GM21526 (cell line): Measurements from ENCODE around the gene TMEM98.
"Not testable (repeated sequence)": the region's sequence is repeated elsewhere in the genome, so short reads cannot be mapped to it uniquely, and the experiment has no call there.

Source experiments
- ATAC-seq: cut with Tn5 transposase; IDR thresholded peaks from one replicate; pipeline ENCODE4 v1.9.1; 2021; ENCODE audit warnings: moderate library complexity; ENCODE audit not compliant: unreplicated experiment, low FRiP score

TMEM98 gene

GRCh38 chr17:32971171-32971570 lies 43.2 kb downstream of the TMEM98 start:
- no peak for ATAC-seq

GRCh38 chr17:32976131-32976530 lies 48.2 kb downstream of the TMEM98 start:
- no peak for ATAC-seq

DNA sequence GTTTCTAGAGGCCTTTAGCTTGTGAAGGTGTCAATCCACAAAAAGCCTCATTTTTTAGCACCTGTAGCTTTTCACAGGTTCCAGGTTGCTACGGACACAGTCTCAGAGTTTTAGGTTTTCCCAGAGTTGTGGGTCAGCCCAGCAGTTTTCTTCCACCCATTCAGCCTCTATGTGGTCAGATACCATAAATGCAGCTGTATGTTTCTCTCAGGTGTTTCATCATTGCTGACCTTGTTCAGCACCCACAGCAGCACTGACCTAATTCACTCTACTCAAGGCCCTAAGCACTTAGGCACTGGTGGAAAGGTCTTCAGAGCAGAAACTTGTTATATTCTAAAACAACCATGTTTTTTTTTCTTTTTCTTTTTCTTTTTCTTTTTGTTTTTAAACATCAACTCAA lies 48.7 kb downstream of the TMEM98 start:
- no peak for ATAC-seq

DNA sequence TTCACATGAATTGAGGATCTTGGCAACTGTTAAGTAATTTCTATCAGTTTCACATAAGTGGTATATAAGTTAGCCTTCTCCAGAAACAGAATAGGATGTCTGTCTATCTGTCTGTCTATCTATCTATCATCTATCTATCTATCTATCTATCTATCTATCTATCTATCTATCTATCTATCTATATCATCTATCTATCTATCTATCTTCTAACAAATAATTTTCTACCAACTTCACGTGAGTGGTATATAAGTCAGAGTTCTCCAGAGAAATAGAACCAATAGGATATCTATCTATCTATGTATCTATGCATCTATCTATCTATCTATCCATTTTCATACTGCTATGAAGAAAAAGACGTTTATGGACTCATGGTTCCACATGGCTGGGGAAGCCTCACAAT lies 52.3 kb downstream of the TMEM98 start:
- no peak for ATAC-seq

DNA sequence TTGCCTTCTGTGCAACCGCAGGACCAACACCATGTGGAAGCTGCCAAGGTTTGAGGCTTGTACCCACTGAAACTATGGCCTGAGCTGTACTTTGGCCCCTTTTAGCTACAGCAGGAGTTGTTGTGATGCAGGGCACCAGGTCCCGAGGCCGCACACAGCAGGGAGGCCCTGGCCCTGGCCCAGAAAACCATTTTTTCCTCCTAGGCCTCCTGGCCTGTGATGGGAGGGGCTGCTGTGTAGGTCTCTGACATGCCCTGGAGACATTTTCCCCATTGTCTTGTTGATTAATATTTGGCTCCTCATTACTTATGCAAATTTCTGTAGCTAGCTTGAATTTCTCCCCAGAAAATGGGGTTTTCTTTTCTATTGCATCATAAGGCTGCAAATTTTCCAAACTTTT lies 53.7 kb downstream of the TMEM98 start:
- not testable (repeated sequence) for ATAC-seq

- ATAC-seq: no peak
These were observed 57.2 kb downstream of the TMEM98 start for GRCh38 chr17:32985050-32985756.

DNA sequence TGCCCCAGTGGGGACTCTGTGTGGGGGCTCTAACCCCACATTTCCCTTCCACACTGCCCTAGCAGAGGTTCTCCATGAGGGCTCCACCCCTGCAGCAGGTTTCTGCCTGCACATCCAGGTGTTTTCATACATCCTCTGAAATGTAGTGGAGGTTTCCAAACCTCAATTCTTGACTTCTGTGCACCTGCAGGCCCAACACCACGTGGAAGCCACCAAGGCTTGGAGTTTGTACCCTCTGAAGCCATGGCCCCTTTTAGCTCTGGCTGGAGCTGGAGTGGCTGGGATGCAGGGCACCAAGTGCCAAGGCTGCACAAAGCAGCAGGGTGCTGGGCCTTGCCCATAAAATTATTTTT lies 59.5 kb downstream of the TMEM98 start:
- not testable (repeated sequence) for ATAC-seq

DNA sequence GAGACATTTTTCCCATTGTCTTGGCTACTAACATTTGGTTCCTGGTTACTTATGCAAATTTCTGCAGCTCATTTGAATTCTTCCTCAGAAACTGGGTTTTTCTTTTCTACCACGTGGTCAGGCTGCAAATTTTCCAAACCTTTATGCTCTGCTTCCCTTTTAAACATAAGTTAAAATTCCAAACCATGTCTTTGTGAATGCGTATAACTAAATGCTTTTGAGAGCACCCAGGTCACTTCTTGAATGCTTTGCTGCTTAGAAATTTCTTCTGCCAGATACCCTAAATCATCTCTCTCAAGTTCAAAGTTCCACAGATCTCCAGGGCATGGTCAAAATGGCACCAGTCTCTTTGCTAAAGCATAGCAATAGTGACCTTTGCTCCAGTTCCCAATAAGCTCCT lies 59.9 kb downstream of the TMEM98 start:
- not testable (repeated sequence) for ATAC-seq

GRCh38 chr17:32988481-32989101 lies 60.6 kb downstream of the TMEM98 start:
- no peak for ATAC-seq

DNA sequence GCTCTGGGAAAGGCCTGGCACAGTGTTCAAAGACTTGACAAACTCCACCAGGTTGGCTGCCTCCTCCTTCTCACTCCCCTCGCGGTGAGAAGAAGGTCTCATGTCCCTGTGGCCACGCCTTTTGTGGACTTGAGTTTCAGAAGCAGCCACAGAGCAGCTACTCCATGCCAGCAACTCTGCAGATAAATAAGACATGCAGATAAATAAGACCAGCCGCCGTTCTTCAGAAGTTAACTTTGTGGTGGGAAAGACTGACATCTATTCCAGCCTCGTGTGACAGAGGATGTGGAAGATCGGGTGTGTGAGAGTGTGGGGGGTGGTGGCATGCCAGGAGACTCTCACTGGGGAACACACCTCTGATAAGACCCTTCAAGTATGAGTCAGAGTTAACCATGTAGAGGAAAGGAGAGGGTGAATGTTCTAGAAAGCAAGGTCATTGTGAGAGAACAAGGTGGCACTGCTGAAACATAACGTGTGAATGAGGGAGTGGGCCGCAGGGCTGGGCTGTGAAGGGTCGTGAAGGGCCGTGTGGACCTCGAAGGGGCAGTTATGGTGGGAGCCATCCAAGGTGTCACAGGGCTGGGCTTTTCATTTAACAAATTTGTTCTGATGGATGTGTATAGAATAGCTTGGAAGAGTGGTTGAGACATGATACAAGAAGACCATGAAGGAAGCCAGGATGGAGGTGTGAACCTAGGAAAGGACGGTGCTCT lies 64.5 kb downstream of the TMEM98 start:
- ATAC-seq: no peak

DNA sequence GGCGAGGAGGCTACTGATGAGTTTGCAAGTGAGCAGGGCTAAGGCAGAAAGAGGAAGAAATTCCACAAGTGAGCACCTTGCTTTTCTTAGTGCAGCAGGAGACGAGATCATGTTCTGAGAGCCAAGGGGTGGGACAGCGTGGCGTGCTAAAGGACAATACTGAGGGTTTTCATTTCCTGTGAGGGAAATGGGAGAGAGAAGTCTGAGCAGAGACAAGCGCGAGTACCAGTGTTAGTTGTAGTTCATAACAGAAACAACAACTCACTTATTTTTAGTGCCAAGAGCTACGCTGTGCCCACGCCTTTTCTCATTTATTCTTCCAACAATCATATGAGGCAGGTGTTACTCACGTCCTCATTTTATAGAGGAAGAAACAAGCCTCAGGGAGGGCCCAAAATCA lies 66.0 kb downstream of the TMEM98 start:
- ATAC-seq: no peak
